Sigmoid colon (tissue), 7 donors: ENCODE results near the gene DPF3. TPM values are rescaled to one million over a fixed set of nuclear protein-coding genes. Genes with fewer than 3 reads are reported as not detected.

Source experiments
- DNase-seq: peaks from one replicate; pipeline ENCODE4 v3.0.0-alpha.2; 2019
- H3K27ac ChIP-seq, 4 donors: fragments of 200-600 bp; sonication (generic); one replicate each; pipeline ENCODE4 v1.5.1; 2016 to 2019; ENCODE audit warnings: mild to moderate bottlenecking in 1 of 4
- H3K27me3 ChIP-seq, 3 donors: fragments of 200-600 bp; sonication (generic); one replicate each; pipeline ENCODE4 v1.5.1; 2019; ENCODE audit warnings: mild to moderate bottlenecking in 1 of 3
- H3K36me3 ChIP-seq, 4 donors: fragments of 200-600 bp; sonication (generic); one replicate each; pipeline ENCODE4 v1.5.1; 2016 to 2019
- H3K4me1 ChIP-seq, 4 donors: fragments of 200-600 bp; sonication (generic); one replicate each; pipeline ENCODE4 v1.5.1; 2017 to 2019
- H3K4me3 ChIP-seq, 4 donors: fragments of 200-600 bp; sonication (generic); one replicate each; pipeline ENCODE4 v1.5.1; 2017 to 2019; ENCODE audit warnings: mild to moderate bottlenecking in 2 of 4, moderate library complexity in 1 of 4
- H3K9me3 ChIP-seq, 4 donors: fragments of 200-600 bp in 3 of 4; sonication (generic) in 3 of 4; one replicate each; pipeline versions ENCODE4 v1.5.1 to v1.6.1; 2013 to 2019
- CTCF ChIP-seq, 4 experiments: fragments of 450-650 bp in 3 of 4; fragments of 200-600 bp in 1 of 4; IDR thresholded peaks; one replicate each; pipeline ENCODE4 v1.5.1; 2016 to 2019; ENCODE audit warnings: antibody characterized with exemption in 4 of 4, mild to moderate bottlenecking in 3 of 4, moderate library complexity in 2 of 4
- EP300 ChIP-seq, 4 donors: sonication (generic); formaldehyde crosslinking; IDR thresholded peaks; one replicate each; pipeline ENCODE4 v1.6.1; 2017; ENCODE audit warnings: antibody characterized with exemption in 4 of 4
- POLR2A ChIP-seq, 2 donors: fragments of 450-650 bp; IDR thresholded peaks; one replicate each; pipeline ENCODE4 v1.6.1; 2016; ENCODE audit warnings: antibody characterized with exemption in 2 of 2, mild to moderate bottlenecking in 2 of 2, moderate library complexity in 2 of 2
- POLR2AphosphoS5 ChIP-seq, 4 donors: sonication (generic); formaldehyde crosslinking; IDR thresholded peaks; one replicate each; pipeline ENCODE4 v1.6.1; 2017; ENCODE audit warnings: antibody characterized with exemption in 4 of 4
- whole genome bisulfite sequencing, 2 donors: extraction: QIAGEN DNeasy Blood & Tissue Kit; methylation state at CpG; one replicate each; pipeline ENCODE4 v1.1.7; 2013; 5-methylcytosine and 5-hydroxymethylcytosine counted together
- intact Hi-C: fragments of 100-400 bp; cut with DNase I; formaldehyde crosslinking; loops from one replicate; pipeline ENCODE4 v1.15.1; 2023
- polyA plus RNA-seq, 3 donors: library from polyadenylated mRNA; stranded (reverse); fragments of 200-250 nt; gene quantifications; one replicate each; pipeline ENCODE4 v1.2.3, GENCODE V29; 2013
- total RNA-seq, 4 donors: library from RNA; depleted of rRNA; stranded (reverse); fragments of >200 nt; gene quantifications; one replicate each; pipeline ENCODE4 v1.1.0, GENCODE V29; 2016
- donor health status: healthy with polysubstance abuse.
- donor health status: Bipolar disorder and iron deficiency.
- donor health status: healthy.

The DPF3 gene
- total and polyA plus RNA-seq, 7 donors: 0.28 to 4.5 (median 2.3) TPM

- no peaks in the 10 kb centered on the region for H3K36me3 ChIP-seq
- H3K4me3 ChIP-seq: no peak overlapping the region
- H3K4me1 ChIP-seq: no peaks in the 10 kb centered on the region
- 92 to 94% methylated on average over 7 of the region's 7 CpGs for WGBS, 2 donors
- DNase-seq: no peak
- no peaks in the 10 kb centered on the region for H3K9me3 ChIP-seq
- peaks cover 0 to 4% (median 0%) of the 10 kb centered on the region in 3 donors for H3K27me3 ChIP-seq
- no peak overlapping the region for H3K27ac ChIP-seq
- TF ChIP-seq POLR2AphosphoS5 (IDR thresholded peaks at IDR 0.05): no peak
- no peak for TF ChIP-seq EP300 (IDR thresholded peaks at IDR 0.05)
- no peak for TF ChIP-seq POLR2A (IDR thresholded peaks at IDR 0.05)
- TF ChIP-seq CTCF (IDR thresholded peaks at IDR 0.05): no peak
- intact Hi-C loops: no loop called here
Measured at GRCh38 chr14:72680853-72681640, 212.9 kb downstream of the DPF3 start.

GRCh38 chr14:72679536-72680151 lies 214.3 kb downstream of the DPF3 start:
- Histone ChIP-seq H3K4me3 (no peak overlapping the region), H3K27me3 (peaks cover 0 to 4% (median 0%) of the 10 kb centered on the region in 3 donors)

GRCh38 chr14:72679141-72679535 lies 214.8 kb downstream of the DPF3 start:
- Histone ChIP-seq H3K27me3 (peaks cover 0 to 4% (median 0%) of the 10 kb centered on the region in 3 donors), H3K36me3 (no peaks in the 10 kb centered on the region), H3K4me3 (no peak overlapping the region), H3K27ac (no peak overlapping the region), H3K9me3 (no peaks in the 10 kb centered on the region), H3K4me1 (no peaks in the 10 kb centered on the region)
- TF ChIP-seq POLR2A (IDR thresholded peaks at IDR 0.05) (no peak), POLR2AphosphoS5 (IDR thresholded peaks at IDR 0.05) (no peak), CTCF (IDR thresholded peaks at IDR 0.05) (no peak), EP300 (IDR thresholded peaks at IDR 0.05) (no peak)
- intact Hi-C loops: no loop called here
- 70 to 76% methylated on average over 14 of the region's 14 CpGs for WGBS, 2 donors
- DNase-seq: no peak

More at GRCh38 chr14:72679536-72680151, 214.3 kb downstream of the DPF3 start:
- Histone ChIP-seq H3K36me3 (no peaks in the 10 kb centered on the region), H3K27ac (no peak overlapping the region), H3K9me3 (no peaks in the 10 kb centered on the region), H3K4me1 (no peaks in the 10 kb centered on the region)
- DNase-seq: no peak
- 80 to 86% methylated on average over 27 of the region's 27 CpGs for WGBS, 2 donors
- no peak for TF ChIP-seq EP300 (IDR thresholded peaks at IDR 0.05)
- TF ChIP-seq POLR2AphosphoS5 (IDR thresholded peaks at IDR 0.05): no peak
- no peak for TF ChIP-seq CTCF (IDR thresholded peaks at IDR 0.05)
- TF ChIP-seq POLR2A (IDR thresholded peaks at IDR 0.05): no peak
- intact Hi-C loops: no loop called here

- no peak overlapping the region for H3K4me3 ChIP-seq
- intact Hi-C loops: no loop called here
- no peaks in the 10 kb centered on the region for H3K36me3 ChIP-seq
- no peaks in the 10 kb centered on the region for H3K9me3 ChIP-seq
- peaks cover 0 to 4% (median 0%) of the 10 kb centered on the region in 3 donors for H3K27me3 ChIP-seq
- no peak for DNase-seq
- TF ChIP-seq POLR2AphosphoS5 (IDR thresholded peaks at IDR 0.05) (no peak), CTCF (IDR thresholded peaks at IDR 0.05) (no peak), EP300 (IDR thresholded peaks at IDR 0.05) (no peak), POLR2A (IDR thresholded peaks at IDR 0.05) (no peak)
- H3K27ac ChIP-seq: no peak overlapping the region
- H3K4me1 ChIP-seq: no peaks in the 10 kb centered on the region
- 69 to 80% methylated on average over 5 of the region's 5 CpGs for WGBS, 2 donors
Measured at GRCh38 chr14:72678356-72678755, 215.5 kb downstream of the DPF3 start.
